Activated CD4-positive, alpha-beta T cell treated with anti-CD3 and anti-CD28 coated beads, Interleukin-2, amount 50 U/mL, for 16 hours (primary cell): ENCODE results near the gene PHKA1.
"Not testable (repeated sequence)": the region's sequence is repeated elsewhere in the genome, so short reads cannot be mapped to it uniquely, and the experiment has no call there.

ENCODE experiments used
- DNase-seq: peaks from one replicate; pipeline ENCODE4 v3.0.0-alpha.2; 2020

Gene PHKA1

DNA sequence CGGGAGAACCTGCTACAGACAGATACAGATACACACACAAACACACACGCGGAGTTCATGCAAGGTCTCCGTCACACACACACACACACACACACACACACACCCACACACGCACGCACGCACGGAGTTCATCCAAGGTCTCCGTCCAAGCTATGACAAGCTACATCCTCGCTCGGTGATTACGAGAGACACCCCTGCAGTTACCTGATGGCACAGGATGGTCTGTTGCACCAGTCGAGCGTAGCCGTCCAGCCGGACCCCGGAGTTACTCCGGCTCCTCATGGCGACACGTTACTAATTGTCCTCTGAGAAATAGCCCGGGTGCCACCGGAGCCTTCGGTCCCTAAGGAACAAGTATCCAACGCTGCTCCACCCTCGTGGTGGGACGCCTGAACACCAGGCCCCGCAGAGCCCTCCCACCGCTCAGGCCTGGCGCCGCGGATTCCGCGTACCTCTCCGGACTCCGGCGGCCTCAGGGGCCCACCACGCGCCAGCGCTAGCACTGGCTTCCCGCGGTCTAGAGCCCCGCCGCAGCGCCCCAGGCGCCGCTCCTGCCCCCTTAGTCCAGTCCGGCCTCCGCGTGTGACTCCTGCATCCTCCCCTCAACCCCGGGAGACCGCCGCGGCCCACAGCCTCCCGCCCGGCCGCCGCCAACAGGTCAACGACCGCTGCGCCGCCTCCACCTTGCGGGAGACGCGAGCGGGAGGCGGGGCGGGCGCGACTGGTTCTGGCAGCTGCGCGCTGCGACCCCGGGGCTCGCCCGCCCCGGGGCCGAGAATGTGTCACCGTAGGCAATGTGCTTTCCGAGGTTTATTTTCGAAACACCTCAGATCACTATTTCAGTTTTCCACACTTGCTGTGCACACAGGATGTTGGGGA, at the start of gene PHKA1:
Gene PHKA1 (minus strand): TSS at position 708 of the 879 bp plus-strand sequence. CDS start 426 bp downstream, at position 282.
- DNase-seq, result peak; percentile 60

DNA sequence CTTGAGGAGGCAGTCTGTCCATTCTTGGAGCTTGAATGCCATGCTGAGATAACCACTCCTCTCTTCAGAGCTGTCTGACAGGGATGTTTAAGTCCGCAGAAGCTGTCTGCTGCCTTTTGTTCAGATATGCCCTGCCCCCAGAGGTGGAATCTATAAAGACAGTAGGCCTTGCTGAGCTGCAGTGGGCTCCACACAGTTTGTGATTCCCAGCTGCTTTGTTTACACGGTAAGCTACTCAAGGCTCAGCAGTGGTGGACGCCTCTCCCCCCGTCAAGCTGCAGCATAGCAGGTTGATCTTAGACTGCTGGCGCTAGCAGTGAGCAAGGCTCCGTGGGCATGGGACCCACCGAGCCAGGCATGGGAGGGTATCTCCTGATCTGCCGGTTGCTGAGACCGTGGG, 46.3 kb upstream of the PHKA1 start:
- DNase-seq, result not testable (repeated sequence)

DNA sequence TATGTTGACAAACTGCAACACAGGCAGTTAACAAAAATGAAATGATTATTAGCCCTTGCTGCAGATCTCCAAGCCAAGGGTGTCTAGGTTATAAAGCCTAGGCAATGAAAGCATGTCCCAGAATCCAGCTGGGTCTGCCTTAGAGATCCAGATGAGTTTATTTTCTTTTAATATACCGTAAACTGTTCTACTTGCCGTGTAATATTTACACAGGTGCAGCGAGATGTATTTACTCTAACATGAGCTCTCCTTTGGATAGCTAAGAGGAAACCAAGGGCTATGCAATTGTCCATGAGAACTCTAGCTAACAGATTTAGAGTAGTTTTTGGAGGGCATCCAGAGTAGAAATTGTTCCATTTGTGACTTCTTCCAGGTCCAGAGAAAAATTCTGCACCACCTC, 34.4 kb upstream of the PHKA1 start:
- not testable (repeated sequence) for DNase-seq

DNA sequence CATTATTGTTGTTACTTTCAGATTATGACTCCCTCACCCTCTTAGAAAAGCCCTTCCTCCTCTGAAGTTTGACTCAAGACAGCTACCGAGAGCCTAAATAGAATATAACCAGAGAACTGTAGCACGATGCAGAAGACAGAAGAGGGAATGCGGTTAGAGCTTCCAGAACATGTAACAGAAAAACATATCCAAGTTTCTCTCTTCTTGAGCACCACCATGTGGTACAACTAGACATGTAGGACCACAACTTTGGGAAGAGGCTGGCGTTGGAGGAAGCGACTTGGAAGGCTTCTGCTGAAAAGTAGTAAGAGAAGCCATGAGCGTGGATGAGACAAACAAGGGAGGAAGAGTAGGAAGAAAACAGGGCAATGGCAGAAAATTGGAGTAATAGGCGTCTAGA, 31.4 kb upstream of the PHKA1 start:
- not testable (repeated sequence) for DNase-seq

DNA sequence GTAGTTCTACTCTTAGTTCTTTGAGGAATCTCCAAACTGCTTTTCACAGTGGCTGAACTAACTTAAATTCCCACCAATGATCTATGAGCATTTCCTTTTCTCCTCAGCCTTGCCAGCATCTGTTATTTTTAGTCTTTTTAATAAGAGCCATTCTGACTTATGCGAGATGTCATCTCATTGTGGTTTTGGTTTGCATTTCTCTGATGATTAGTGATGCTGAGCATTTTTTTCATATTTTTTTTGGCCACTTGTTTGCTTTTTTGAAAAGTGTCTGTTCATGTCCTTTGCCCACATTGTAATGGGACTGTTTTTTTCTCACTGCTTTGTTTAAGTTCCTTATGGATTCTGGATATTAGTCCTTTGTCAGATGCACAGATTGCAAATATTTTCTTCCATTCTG, 21.5 kb upstream of the PHKA1 start:
- no peak for DNase-seq

DNA sequence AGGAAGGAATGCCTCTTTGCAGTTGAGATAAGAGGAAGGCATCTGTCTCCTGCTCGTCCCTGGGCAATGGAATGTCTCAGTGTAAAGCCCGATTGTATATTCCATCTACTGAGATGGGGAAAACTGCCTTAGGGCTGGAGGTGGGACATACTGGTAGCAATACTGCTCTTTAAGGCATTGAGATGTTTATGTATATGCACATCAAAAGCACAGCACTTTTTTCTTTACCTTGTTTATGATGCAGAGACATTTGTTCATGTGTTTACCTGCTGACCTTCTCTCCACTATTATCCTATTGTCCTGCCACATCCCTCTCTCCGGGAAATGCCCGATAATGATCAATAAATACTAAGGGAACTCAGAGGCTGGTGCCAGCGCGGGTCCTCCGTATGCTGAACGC, 19.5 kb upstream of the PHKA1 start:
- not testable (repeated sequence) for DNase-seq

DNA sequence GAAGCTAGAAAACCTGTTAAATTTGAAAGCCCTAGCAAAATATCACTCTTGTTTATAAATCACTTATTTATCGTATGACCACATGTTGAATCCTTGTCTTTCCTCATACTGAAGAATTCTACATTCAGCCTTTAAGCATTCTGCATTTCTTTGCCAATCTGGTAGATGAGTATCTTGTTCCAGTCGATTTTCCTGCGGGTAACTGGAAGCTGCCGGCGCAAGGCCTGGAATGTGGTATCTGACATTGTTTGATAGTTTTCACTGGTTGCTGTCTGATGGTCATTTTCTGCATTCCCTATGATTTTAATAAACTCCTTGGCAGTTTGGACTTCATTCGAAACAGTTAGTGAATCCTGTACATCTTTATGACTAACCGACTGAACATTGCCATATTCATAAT, 13.7 kb upstream of the PHKA1 start:
- DNase-seq, result no peak

DNA sequence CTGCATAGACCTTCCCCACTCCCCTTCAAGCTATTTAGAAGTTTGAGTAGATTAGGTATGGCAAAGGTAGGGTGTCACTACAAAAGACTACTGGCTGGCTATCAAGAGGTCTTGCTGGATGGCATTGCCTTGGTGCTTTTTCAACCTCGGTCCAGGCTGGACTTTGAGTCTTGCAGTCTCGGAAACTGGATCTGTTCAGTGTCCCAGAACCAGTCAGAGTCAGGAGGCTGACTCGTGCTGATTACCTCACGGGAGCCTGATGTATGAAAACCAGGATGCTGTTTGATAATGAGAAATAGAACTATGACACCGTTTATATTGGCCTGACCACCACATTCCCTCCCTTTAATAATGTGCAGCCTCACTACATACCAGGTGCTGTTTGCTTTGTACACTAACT, 2.7 kb upstream of the PHKA1 start:
- no peak for DNase-seq

DNA sequence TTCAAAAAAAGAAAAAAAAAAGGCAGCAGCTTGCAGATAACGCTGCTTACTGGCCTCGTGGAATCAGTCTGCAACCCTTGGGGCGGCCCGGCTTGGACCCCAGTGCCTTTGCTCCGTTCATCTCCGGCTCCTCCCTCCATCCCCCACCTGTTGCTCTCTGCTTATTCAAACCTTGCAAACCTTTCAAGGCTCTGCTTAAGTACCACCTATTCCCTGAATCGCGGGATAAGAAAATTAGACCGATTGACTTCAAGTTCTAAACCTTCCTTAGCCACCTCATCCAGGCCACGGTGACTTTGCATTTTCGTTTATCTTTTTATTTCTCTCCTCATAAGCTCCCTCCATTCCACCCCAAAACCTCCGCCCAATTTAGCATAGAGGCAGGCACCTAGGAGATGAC, 1.4 kb upstream of the PHKA1 start:
- no peak for DNase-seq

DNA sequence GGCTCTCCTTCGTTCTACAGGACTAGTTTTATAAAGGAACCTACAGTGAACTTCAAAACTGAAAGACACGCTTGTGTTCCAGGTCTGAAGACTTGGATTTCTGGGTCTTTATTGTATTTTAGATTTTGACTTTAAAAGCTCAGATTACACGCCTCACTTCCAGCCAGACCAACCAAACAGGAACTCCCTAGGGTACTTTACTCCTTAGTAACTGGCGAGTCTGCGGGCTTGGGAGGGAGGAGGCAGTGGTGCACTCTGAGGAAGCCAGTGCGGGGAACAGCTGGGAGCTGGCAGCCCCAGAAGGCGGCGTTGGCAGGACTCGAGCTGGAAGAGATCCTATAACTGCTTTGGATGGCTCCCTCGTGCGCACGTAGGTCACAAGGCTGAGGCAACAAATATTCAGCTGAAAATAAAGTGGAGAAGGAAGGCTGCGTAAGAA, 391 bp upstream of the PHKA1 start:
- DNase-seq, result no peak

DNA sequence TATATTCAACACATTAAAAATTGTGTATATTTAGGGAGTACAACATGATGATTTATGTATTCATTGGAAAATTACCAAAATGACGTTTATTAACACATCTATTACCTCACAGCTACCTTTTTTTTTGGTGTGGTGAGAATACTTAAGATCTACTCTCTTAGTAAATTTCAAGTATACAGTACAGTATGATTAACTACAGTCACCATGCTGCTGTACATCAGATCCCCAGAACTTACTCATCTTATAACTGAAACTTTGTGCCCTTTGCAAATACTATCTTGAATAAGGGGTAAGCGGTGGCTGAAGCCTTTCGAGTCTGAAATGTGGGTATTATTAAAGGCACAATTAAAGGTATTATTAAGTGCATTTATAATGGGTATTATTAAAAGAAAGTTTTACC, 976 bp downstream of the PHKA1 start:
- DNase-seq, result peak; percentile 15

DNA sequence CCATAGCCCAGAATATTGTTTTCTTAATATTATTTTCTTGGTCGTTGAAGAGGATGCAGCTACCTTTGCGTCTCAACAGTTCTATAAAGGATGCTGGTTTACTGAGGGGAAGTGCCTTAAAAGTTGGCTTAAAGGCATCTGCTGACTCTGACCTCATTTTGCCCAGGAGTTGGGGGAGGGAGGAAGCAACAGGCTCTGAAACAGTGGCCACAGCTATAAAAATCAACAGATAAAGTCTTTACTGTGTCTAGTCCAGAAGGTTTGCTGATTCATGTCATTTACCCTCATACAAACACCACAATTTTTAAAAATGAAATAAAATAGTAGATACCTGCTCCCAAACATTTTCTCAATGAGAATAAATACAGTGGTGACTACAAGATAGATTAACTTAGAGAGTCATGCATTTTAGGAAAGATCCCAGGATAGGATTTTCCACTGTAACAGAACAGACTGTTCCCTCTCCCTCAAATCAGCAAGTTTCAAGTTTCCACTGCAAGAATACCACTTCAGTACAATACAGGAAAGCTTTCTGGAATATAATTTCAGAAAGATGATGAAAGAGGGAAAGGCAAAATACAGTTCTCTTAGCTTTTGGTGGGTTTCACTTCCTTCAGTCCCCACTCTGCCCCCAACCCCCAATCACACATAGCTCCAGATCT, 1.9 kb downstream of the PHKA1 start:
- DNase-seq, result no peak

DNA sequence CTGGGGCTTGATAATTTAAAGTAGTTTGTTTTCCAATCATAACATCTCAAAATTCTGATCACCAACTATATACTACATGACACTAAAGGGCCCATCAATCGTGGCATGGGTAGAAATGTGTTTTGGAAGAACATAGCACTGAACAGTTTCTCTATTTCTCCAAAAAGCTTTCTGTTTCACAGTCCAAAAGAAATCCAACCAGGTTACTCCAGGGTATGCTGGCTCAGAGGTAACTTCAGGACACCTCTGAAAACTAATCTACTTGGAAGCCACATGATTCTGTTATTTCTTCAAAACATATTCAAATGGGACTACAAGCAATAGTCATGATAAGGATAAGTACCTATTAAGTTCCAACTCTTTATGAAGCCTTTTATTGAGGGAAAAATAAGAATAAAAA, 8.3 kb downstream of the PHKA1 start:
- DNase-seq, result no peak

DNA sequence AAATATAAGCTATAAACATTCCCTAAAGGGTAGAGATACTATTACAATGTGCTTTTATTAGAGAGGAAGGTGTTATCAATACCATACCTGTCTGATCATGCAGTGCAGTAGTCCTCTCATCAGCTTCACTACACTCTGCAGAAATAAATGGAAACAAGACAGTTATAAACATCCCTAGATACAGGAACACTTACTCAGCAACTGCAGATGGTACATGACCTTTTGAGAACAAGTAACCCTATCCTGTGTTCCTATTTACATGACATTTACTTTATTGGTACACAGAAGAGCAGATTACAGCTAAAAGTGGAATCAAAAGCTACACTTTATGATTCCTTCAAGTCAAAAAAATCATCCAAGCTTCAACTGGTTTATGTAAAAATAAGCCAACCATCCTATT, 9.0 kb downstream of the PHKA1 start:
- no peak for DNase-seq

DNA sequence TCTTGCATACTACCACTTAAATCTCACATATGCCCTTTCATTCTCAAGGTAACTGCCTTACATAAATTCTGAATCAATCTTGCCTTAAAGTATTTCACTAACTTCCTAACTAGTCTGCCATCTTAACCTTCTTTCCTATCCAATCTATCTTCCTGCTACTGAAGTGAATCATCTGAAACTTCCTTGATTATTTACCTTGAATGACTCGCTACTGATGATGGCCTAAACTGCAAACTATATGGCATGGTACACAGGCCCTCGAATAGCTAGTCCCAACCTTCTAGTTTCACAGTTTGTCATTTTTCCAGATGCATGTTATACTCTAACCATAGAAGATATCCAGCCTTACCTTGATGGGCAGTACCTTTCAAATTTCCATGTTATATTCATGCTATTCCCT, 19.9 kb downstream of the PHKA1 start:
- no peak for DNase-seq

DNA sequence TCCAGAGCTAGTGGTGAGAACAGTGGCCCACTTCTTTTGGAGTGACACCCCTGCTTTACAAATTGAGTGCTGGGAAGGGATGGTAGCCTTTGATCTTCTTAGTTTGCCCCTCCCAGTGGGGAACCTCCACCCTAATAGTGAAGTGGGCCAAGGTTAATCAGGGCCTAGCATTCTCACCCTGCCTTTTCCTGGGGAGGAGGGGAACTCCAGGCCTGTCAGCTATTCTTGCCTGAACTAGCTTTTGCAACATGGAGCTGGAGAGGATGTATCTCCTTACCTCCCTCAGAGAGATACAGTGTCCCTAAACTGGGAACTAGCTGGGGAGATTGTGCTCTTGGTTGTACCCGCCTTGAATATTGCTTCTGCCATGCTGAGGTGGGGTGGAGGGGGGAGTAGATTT, 20.6 kb downstream of the PHKA1 start:
- DNase-seq, result no peak

DNA sequence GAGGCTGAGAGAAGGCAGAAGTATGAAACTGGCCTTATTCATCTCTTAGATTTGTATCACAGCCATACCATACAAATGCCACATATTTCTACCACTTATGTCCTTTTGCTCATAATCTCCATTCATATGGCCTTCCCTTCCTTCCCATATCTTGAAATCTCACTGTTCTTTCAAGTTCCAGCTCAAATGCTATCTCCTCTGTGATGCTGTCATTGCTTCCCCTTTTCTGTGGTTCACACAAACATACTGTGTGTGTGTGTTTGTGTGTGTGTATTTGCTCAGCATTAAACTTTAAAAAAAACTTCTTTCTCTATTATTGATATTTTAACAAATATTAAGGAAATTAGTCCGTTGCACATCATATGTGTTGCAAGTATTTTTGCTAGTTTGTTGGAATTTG, 26.7 kb downstream of the PHKA1 start:
- no peak for DNase-seq

DNA sequence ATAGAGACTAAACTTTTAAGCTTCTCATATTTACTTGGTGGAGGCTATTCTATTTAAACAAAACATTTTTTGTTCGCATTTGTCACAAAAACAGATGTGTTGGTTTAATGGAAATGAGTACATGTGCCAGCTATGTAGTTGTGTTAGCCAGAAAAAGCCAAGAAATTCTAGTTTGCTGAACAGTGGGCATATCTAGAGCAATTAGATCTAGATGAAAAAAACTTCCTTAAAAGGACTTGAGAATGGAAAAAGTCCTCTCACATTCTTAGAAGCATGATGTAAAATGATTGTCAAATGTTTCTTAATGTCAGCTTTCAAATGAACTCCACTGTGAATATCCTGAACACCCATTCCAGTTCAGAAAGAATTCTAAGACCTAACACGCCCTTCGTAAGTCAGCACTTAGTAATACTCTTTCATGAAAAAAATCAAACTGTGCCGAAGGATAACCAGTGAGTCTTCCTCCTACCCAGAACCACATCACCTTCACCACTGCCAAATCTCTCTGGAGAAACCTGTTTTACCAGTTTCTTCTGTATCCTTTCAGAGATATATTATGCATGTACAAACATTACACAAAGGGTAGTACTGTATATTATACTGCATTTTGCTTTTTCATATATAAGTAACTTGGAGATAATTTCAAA, 28.2 kb downstream of the PHKA1 start:
- DNase-seq, result no peak

DNA sequence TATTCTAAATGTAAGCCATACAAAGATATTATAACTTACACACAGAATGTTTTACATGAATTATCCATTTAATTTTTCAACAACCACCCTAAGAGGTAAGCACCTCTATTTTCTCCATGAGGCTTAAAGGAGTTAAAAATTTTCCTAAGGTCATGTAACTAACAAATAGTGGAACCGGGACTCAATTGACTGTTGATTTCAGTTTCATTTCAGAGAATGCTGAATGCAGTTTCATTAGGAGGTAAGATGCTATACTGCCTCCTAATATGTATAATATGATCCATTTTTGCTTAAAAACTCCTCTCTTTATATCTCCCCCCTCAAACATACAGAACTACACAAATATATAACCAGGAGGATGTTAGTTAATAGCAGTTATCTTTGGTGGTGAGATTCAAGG, 29.1 kb downstream of the PHKA1 start:
- DNase-seq, result no peak

DNA sequence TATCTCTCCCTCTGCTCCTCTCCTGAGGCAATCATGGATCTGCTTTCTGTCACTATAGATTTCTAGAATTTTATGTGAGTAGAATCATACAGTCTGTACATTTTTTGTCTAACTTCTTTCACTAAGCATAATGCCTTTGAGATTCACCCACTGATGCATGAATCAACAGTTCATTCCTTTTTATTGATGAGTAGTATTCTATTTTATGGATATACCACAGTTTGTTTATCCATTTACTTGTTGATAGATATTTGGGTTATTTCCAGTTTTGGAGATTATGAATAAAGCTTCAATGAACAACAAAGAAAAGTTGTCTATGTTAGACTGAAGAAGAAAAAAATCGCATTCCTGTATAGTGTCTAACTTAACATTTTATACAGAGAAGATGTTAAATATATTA, 30.5 kb downstream of the PHKA1 start:
- DNase-seq, result no peak

DNA sequence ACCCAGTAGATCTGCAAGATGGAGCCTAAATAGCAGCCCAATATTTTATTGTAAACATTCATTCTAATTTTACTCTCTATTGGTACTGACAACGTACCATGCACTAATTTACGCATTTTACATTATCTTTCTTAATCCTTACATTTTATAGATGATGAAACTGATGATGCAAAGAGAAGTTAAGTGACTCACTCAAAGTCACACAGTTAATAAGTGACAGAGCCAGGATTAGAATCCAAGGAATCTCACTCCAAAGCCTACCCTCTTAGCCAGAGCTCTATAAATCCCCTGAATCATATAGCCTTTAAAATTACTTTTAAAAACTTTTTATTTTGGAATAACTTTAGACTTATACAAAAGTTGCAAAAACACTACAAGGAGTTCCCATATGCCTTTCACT, 37.6 kb downstream of the PHKA1 start:
- no peak for DNase-seq

DNA sequence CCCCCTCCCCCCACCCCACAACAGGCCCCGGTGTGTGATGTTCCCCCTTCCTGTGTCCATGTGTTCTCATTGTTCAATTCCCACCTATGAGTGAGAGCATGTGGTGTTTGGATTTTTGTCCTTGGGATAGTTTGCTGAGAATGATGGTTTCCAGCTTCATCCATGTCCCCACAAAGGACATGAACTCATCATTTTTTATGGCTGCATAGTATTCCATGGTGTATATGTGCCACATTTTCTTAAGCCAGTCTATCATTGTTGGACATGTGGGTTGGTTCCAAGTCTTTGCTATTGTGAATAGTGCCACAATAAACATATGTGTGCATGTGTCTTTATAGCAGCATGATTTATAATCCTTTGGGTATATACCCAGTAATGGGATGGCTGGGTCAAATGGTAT, 40.2 kb downstream of the PHKA1 start:
- not testable (repeated sequence) for DNase-seq

DNA sequence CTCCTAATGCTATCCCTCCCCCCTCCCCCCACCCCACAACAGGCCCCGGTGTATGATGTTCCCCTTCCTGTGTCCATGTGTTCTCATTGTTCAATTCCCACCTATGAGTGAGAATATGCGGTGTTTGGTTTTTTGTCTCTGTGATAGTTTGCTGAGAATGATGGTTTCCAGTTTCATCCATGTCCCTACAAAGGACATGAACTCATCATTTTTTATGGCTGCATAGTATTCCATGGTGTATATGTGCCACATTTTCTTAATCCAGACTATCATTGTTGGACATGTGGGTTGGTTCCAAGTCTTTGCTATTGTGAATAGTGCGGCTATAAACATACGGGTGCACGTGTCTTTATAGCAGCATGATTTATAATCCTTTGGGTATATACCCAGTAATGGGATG, 44.6 kb downstream of the PHKA1 start:
- DNase-seq, result not testable (repeated sequence)

DNA sequence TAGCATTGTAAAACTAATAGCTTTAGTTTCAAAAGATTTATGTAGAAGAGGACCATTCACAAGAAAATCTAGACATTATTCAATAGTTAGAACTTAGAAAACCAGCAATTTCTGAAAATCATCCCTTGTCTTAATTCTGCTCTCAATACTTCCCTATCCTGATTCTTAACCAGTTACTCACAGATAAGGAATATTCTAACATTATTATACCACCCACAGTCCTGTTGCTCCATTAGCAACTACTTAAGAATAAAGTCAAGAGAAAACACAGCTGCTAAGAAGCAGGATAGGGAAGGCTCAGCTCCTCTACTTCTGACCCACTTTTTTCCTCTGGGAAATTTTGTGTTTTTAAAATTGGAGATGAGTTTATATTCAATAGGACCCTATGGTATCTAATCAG, 47.7 kb downstream of the PHKA1 start:
- no peak for DNase-seq
